Tracheal epithelial cell (primary cell): ENCODE results near the gene MAZ. TPM values are rescaled to one million over a fixed set of nuclear protein-coding genes. Genes with fewer than 3 reads are reported as not detected.

Experiments used
- total RNA-seq: library from RNA; depleted of rRNA; stranded (reverse); fragments of >200 nt; gene quantifications from 2 replicates; pipeline ENCODE4 v1.2.1, GENCODE V29; 2014

The MAZ gene
- 135 and 146 TPM in 2 replicates for total RNA-seq

DNA sequence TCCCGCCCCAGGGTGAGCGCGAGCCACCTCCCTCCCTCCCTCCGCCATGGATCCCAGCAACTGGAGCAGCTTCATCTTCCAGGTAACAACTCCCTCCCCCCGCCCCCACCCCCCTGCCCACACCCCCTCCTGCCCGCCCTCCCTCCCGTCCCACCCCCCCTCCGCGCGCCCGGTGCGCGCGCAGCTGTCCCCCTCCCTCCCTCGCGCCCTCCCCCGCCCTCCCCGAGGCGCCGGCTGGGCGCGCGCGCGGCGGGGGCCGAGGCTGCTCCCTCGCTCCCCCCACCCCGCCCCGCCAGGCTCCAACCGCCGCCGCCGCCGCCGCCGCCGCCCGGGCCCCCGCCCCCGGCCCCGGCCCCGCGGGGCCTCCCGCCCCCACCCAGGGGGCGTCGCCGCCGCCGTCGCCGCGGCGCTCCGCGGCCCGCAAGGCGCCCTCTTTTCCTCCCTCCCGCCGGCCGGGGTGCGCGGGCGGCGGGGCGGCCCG, at the start of gene MAZ:
MAZ (plus strand) TSS at position 431 of the 481 bp plus-strand sequence. CDS start 173 bp downstream, outside the sequence.

DNA sequence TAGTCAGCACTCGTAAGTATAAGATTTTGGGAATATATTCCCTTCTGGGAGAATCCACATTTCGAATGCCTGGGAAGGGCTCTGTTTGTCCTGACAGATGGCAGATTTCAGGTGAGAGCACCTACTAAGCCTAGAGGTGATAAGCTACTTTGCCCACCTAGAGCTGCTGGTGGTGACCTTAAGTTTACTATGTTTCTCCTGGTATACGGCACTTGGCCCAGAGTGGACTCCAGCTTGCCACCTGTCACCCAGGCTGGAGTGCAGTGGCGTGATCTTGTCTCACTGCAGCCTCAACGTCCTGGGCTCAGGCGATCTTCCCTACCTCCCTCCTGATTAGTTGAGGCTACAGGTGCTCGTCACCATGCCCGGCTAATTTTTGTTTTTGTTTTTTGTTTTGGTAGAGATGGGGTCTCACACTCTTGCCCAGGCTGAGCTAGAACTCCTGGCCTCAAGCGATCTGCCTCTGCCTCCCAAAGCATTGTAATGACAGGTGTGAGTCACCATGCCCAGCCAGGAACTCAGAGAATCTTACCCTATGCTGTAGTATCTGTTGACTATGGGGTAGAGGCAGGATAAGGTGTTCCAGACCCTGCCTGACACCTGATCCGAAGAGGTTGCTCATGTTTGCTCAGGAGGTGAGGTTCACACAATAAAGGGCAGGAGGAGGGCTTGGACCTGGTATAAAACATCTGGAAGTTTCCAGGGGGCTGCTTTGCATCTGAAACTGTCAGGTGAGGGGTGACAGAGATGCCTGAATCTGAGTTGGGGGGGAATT, 28.6 kb upstream of the MAZ start, which contains the start of gene ZG16:
ZG16 (plus strand) TSS at position 681 of the 775 bp plus-strand sequence. CDS start 1,011 bp downstream, outside the sequence.

DNA sequence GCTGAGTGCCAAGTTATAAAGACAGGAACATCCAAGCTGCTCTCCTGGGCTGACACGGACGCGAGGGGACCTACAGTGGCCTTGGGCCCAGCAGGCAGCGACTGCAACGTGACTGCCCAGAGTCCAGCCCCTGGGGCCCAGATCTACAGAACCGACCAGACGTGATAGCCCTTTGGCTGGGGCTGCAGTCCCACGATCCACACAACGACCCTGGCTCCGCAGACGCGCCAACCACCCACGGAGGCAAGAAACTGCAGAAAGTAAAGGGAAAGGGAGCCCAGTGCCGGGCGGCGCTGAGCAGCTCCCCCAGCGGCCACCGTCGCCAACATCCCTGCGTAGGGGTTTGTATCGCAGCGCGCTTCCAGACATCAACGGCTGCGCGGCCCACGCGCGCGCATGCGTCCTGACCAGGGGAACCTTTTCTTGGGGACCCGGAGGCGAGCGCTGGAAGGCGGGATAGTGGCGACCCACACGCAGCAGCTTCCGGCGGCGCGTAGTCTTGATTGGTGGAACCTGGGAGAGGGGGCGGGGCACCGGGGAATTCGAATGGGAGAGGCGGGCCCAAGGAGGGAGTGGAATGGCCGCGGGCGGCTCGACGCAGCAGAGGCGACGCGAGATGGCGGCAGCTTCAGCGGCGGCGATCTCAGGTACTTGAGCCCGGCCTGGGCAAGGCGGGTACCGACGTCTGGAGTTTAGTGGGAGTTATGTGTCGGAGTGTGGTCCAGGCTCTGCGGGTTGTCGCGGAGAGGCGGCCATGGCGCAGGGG, 16.0 kb upstream of the MAZ start, which contains the start of gene KIF22:
KIF22 (plus strand) TSS at position 569 of the 766 bp plus-strand sequence; CDS start at position 578, 9 bp downstream.

DNA sequence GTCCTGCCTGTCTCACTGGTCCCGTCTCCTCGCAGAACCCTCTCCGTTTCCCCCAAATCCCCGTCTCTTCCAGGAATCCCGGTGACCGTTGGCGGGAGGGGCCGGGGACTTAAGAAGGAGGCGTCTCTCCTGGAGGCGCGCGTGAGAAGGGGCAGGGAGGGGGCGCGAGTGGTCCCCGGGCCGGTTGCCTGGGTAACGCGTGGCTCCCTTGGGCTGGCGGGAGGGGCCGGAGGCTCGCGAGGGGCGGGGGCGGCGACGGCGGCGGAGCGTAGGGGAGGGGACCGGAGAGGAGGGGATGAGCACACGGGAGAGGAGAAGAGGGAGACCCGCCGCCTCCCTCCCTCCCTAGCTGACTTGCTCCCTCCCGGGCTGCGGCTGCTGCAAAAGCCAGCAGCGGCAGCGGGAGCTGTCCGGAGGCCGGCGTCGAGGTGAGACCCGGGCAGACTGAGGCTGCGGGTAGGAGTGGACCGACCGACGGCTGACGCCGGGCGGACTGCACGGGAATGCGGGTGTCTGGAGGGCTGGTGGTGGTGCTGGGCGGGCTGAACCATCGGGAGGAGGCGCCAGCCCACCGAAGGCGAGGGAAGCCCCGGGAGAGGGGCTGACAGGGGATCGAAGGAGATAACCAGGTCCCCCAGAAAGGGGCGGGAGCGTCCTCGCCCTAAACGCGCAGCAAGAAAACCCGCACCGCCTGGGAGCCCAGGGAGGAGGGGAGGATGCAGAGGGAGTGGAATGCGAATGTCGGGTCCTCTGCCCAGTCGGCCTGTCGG, 5.8 kb downstream of the MAZ start, which contains the start of gene PRRT2:
PRRT2 (plus strand) TSS at position 298 of the 770 bp plus-strand sequence. CDS start 862 bp downstream, outside the sequence.

DNA sequence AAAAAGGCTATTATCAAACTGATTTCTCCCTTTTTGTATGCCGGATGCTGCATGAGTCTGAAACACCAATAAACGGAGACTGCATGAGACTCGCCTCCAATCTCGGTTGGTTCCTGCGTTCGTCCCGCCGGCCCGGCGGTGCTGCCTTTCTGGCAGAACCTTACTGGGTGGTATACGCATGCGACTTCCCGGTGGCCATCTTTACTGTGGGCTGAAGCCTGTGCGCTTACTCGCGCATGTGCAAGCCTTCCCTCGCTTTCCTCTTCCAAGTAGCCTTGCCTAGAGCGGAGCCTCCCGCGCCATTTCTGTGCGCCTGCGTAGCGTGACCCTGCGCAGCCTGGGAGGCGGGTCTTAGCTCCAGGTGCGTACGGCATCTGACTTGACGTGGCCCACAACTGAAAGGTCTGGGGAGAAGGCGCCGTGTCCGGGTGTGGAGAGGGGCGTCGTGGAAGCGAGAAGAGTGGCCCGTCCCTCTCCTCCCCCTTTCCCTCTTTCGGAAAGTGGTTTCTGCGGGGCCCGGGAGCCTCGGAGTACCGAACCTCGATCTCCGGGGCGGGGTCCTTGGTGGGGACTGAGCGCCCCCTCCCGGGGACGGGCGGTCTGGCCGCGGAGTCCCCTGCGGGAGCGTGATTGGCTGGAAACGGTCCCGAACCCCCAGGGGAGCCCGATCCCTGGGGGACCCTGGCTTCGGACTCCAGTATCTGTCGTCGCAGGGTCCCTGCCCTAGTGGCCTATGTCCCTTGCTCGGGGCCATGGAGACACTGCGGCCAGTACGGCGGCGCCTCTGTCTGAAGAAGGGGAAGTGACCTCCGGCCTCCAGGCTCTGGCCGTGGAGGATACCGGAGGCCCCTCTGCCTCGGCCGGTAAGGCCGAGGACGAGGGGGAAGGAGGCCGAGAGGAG, 9.7 kb downstream of the MAZ start, which contains the start of gene PAGR1:
PAGR1 (plus strand) TSS at position 360 of the 901 bp plus-strand sequence; CDS start at position 734, 374 bp downstream.

DNA sequence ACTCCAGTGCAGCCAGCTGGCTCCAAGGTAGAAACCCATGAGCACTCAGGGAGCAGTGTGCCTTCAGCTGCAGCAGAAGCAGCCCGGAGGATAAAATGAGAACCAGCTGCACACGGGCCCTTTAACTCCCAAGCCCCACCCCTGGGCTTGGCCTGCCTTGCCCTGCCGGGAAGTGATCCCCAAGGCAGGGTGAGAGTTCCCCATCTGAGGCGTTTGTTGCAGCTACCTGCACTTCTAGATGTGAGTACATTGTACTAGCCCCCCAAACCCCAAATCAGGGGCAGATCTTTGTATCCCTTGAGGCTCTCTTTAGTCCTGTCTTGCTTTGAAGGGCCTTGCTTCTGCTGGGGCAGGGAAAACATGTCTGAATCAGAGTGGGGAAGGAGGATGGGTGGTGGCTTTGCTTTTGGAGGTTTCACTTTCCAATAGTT, 14.0 kb downstream of the MAZ start, which contains the start of gene MVP:
MVP (plus strand) TSS at position 192 of the 431 bp plus-strand sequence. CDS start 10,088 bp downstream, outside the sequence.

Other genes starting within 250 kb of the MAZ start
- not detected in 2 replicates for gene SPN, start 143.3 kb upstream of the MAZ start, total RNA-seq
- 0.21 and 54.5 TPM in 2 replicates for gene QPRT, start 127.3 kb upstream of the MAZ start, total RNA-seq
- not detected in 2 replicates for gene C16orf54, start 60.5 kb upstream of the MAZ start, total RNA-seq
- not detected in 2 replicates for gene ZG16, start 28.3 kb upstream of the MAZ start, total RNA-seq
- 13.7 and 14.5 TPM in 2 replicates for gene KIF22, start 15.8 kb upstream of the MAZ start, total RNA-seq
- not detected in 2 replicates for gene PRRT2, start 5.7 kb downstream of the MAZ start, total RNA-seq
- gene PAGR1, start 9.6 kb downstream of the MAZ start, total RNA-seq: 18.3 and 24.3 TPM in 2 replicates
- gene MVP, start 13.9 kb downstream of the MAZ start, total RNA-seq: 104 and 244 TPM in 2 replicates
- 62.4 and 65.3 TPM in 2 replicates for gene CDIPT, start 56.7 kb downstream of the MAZ start, total RNA-seq
- 5.3 and 8.7 TPM in 2 replicates for gene SEZ6L2, start 93.0 kb downstream of the MAZ start, total RNA-seq
- gene ASPHD1, start 94.0 kb downstream of the MAZ start, total RNA-seq: 1.7 and 8.9 TPM in 2 replicates
- gene KCTD13, start 119.7 kb downstream of the MAZ start, total RNA-seq: 14.2 and 15.3 TPM in 2 replicates
- gene TMEM219, start 155.6 kb downstream of the MAZ start, total RNA-seq: 66.7 and 80.6 TPM in 2 replicates
- gene TAOK2, start 167.3 kb downstream of the MAZ start, total RNA-seq: 25.2 and 28.7 TPM in 2 replicates
- gene HIRIP3, start 189.1 kb downstream of the MAZ start, total RNA-seq: 5.1 and 10.2 TPM in 2 replicates
- gene INO80E, start 189.7 kb downstream of the MAZ start, total RNA-seq: 21.0 and 28.1 TPM in 2 replicates
- 0.72 TPM in 1 of 2 replicates, not detected in the other for gene DOC2A, start 204.5 kb downstream of the MAZ start, total RNA-seq
- gene C16orf92, start 216.7 kb downstream of the MAZ start, total RNA-seq: not detected in 2 replicates
- not detected in 2 replicates for gene TLCD3B, start 224.7 kb downstream of the MAZ start, total RNA-seq